Hepatocyte (in vitro differentiated cells): ENCODE measurements around the gene FNDC1. TPM values are rescaled to one million over a fixed set of nuclear protein-coding genes. Genes with fewer than 3 reads are reported as not detected.

Experiments
- DNase-seq: peaks from one replicate; pipeline ENCODE4 v3.0.0-alpha.2; 2016; ENCODE audit warnings: low spot score
- H2AFZ ChIP-seq: fragments of 200-600 bp; sonication (generic); 2 replicates; pipeline ENCODE4 v1.6.0; 2016; ENCODE audit warnings: antibody characterized with exemption, mild to moderate bottlenecking
- H3K27ac ChIP-seq: fragments of 200-600 bp; sonication (generic); 2 replicates; pipeline ENCODE4 v1.5.1; 2016; ENCODE audit warnings: mild to moderate bottlenecking
- H3K27me3 ChIP-seq: fragments of 200-600 bp; sonication (generic); 2 replicates; pipeline ENCODE4 v1.6.1; 2016
- H3K36me3 ChIP-seq: fragments of 200-600 bp; sonication (generic); replicated peaks from 2 replicates; pipeline ENCODE4 v1.5.1; 2016; ENCODE audit warnings: low read depth; ENCODE audit not compliant: insufficient read depth
- H3K4me1 ChIP-seq: fragments of 200-600 bp; sonication (generic); 2 replicates; pipeline ENCODE4 v1.5.1; 2016; ENCODE audit warnings: mild to moderate bottlenecking, moderate library complexity; ENCODE audit not compliant: insufficient read depth
- H3K4me2 ChIP-seq: fragments of 200-600 bp; sonication (generic); 2 replicates; pipeline ENCODE4 v1.6.0; 2016
- H3K4me3 ChIP-seq: fragments of 200-600 bp; sonication (generic); 2 replicates; pipeline ENCODE4 v1.5.1; 2016; ENCODE audit warnings: mild to moderate bottlenecking
- H3K79me2 ChIP-seq: fragments of 200-600 bp; sonication (generic); 2 replicates; pipeline ENCODE4 v1.6.0; 2017; ENCODE audit warnings: mild to moderate bottlenecking
- H3K9me2 ChIP-seq: fragments of 200-600 bp; sonication (generic); replicated peaks from 2 replicates; pipeline ENCODE4 v1.6.0; 2017; ENCODE audit warnings: mild to moderate bottlenecking; ENCODE audit not compliant: insufficient read depth
- H3K9me3 ChIP-seq: fragments of 200-600 bp; sonication (generic); 2 replicates; pipeline ENCODE4 v1.5.1; 2016; ENCODE audit warnings: low read depth, mild to moderate bottlenecking
- H4K20me1 ChIP-seq: fragments of 200-600 bp; sonication (generic); 2 replicates; pipeline ENCODE4 v1.6.0; 2016; ENCODE audit warnings: mild to moderate bottlenecking; ENCODE audit not compliant: insufficient read depth, poor library complexity, severe bottlenecking
- CTCF ChIP-seq: fragments of 200-600 bp; sonication (generic); IDR thresholded peaks from 2 replicates; pipeline ENCODE4 v1.5.1; 2016; ENCODE audit warnings: antibody characterized with exemption, mild to moderate bottlenecking; ENCODE audit not compliant: poor library complexity
- EZH2 ChIP-seq: fragments of 200-600 bp; sonication (generic); IDR thresholded peaks from 2 replicates; pipeline ENCODE4 v1.6.1; 2016; ENCODE audit warnings: antibody characterized with exemption, mild to moderate bottlenecking, borderline replicate concordance
- EZH2phosphoT487 ChIP-seq: fragments of 200-600 bp; sonication (generic); IDR thresholded peaks from one replicate; pipeline ENCODE4 v1.6.1; 2018; ENCODE audit warnings: antibody characterized with exemption, mild to moderate bottlenecking, low read depth, moderate library complexity; ENCODE audit not compliant: unreplicated experiment, severe bottlenecking
- WGBS: methylation state at CpG from one replicate; pipeline ENCODE4 v1.1.6; 2016; ENCODE audit warnings: low lambda C conversion rate; ENCODE audit errors: missing lambda C conversion rate; 5-methylcytosine and 5-hydroxymethylcytosine counted together
- polyA plus RNA-seq: library from polyadenylated mRNA; unstranded; fragments of >200 nt; fragmentation: Nextera tagmentation; extraction: Ambion mirVana; gene quantifications from 2 replicates; pipeline ENCODE4 v1.2.1, GENCODE V29; 2016
- total RNA-seq: library from RNA; depleted of rRNA; stranded (reverse); fragments of >200 nt; gene quantifications from 2 replicates; pipeline ENCODE4 v1.2.3, GENCODE V29; 2014

FNDC1 gene
- total and polyA plus RNA-seq, 2 experiments from 2014 or later = 1.3 to 1.7 TPM

GRCh38 chr6:159238920-159239558, 69.8 kb downstream of the FNDC1 start:
- H3K79me2 ChIP-seq = no peaks in the 10 kb centered on the region
- H3K9me2 ChIP-seq = no peaks in the 10 kb centered on the region
- H2AFZ ChIP-seq = no peak overlapping the region
- DNase-seq = no peak
- no peaks in the 10 kb centered on the region for H3K36me3 ChIP-seq
- H3K9me3 ChIP-seq = no peaks in the 10 kb centered on the region
- H3K27me3 ChIP-seq = peaks cover 32% of the 10 kb centered on the region
- H3K4me1 ChIP-seq = peaks cover under 1% of the 10 kb centered on the region
- H3K4me2 ChIP-seq = no peak overlapping the region
- WGBS = 83% methylated on average over 9 of the region's 9 CpGs
- no peaks in the 10 kb centered on the region for H4K20me1 ChIP-seq
- no peak overlapping the region for H3K27ac ChIP-seq
- no peak overlapping the region for H3K4me3 ChIP-seq
- TF ChIP-seq EZH2phosphoT487 = no peak
- no peak for TF ChIP-seq CTCF
- TF ChIP-seq EZH2 = no peak

- no peaks in the 10 kb centered on the region for H3K79me2 ChIP-seq
- H3K4me2 ChIP-seq = no peak overlapping the region
- H3K27ac ChIP-seq = no peak overlapping the region
- no peak overlapping the region for H2AFZ ChIP-seq
- 78% methylated on average over 3 of the region's 3 CpGs for WGBS
- TF ChIP-seq EZH2 (no peak), EZH2phosphoT487 (no peak), CTCF (no peak)
- no peak overlapping the region for H3K4me3 ChIP-seq
- no peak for DNase-seq
- no peaks in the 10 kb centered on the region for H3K27me3 ChIP-seq
- no peaks in the 10 kb centered on the region for H3K9me2 ChIP-seq
- H4K20me1 ChIP-seq = no peaks in the 10 kb centered on the region
- H3K36me3 ChIP-seq = no peaks in the 10 kb centered on the region
- H3K9me3 ChIP-seq = no peaks in the 10 kb centered on the region
- no peaks in the 10 kb centered on the region for H3K4me1 ChIP-seq
Measured at GRCh38 chr6:159249128-159249527, 79.9 kb downstream of the FNDC1 start.

- WGBS = 84% methylated on average over 8 of the region's 8 CpGs
- Histone ChIP-seq H3K27me3 (no peaks in the 10 kb centered on the region), H3K27ac (no peak overlapping the region), H3K9me2 (no peaks in the 10 kb centered on the region), H3K79me2 (no peaks in the 10 kb centered on the region), H3K4me1 (no peaks in the 10 kb centered on the region), H3K9me3 (no peaks in the 10 kb centered on the region), H2AFZ (no peak overlapping the region), H3K4me3 (no peak overlapping the region), H3K36me3 (no peaks in the 10 kb centered on the region), H3K4me2 (no peak overlapping the region), H4K20me1 (no peaks in the 10 kb centered on the region)
- TF ChIP-seq CTCF (no peak), EZH2 (no peak), EZH2phosphoT487 (no peak)
- no peak for DNase-seq
Measured at GRCh38 chr6:159249752-159250151, 80.6 kb downstream of the FNDC1 start.
